Measurements from ENCODE around the gene TCFL5.

DNA sequence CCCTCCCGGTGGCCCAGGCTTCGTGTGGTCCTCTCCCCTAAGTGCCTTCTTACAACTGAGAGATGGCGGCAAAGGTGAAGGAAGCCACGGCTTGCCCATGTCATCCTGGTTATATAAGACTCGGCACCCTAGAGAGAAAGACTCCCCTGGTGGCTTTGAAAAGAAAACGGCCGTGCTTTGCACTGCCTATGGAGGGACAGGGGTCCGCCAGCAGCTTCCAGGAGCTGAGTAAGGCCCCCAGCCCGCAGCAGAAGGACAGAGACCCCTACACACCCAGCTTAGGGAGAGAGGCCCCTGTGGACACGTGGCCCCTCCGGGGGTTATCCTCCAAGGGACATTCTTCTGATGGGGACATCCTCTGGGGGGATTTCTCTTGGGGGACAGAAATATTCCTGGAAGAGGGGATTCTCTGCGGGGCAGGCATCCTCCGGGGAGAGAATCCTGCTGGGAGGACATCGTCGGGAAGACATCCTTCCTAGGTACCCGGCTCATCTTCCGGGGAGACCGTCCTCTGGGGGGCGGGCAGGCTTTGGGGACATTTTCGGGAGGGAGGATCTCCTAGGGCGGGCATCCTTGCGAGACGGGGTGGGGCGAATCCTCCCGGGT lies 57.5 kb downstream of the TCFL5 start:
- TF ChIP-seq EZH2 (IDR thresholded peaks at IDR 0.05): no peak
- no peak for TF ChIP-seq POLR2AphosphoS5 (IDR thresholded peaks at IDR 0.05; ENCODE audit: borderline replicate concordance, low read depth, low read length)
- TF ChIP-seq FOXP2 (optimal IDR thresholded peaks at IDR 0.05; ENCODE audit: control extremely low read depth, extremely low read length, insufficient read depth): no peak
